GM23248 (cell line): ENCODE data around the gene MYH7B.

ENCODE experiments used
- EZH2 ChIP-seq: fragments of 200-600 bp; sonication (generic); IDR thresholded peaks from 2 replicates; pipeline ENCODE4 v1.6.1; 2018; ENCODE audit warnings: antibody characterized with exemption, mild to moderate bottlenecking; ENCODE audit not compliant: insufficient read depth, poor library complexity, severe bottlenecking
- EZH2phosphoT487 ChIP-seq: fragments of 200-600 bp; sonication (generic); IDR thresholded peaks from 2 replicates; pipeline ENCODE4 v1.6.1; 2018; ENCODE audit warnings: antibody characterized with exemption, moderate library complexity, mild to moderate bottlenecking, low read depth; ENCODE audit not compliant: insufficient read depth

- TF ChIP-seq EZH2phosphoT487 (no peak), EZH2 (no peak)
These were observed 15.3 kb downstream of the MYH7B start for GRCh38 chr20:34970846-34971560.
